ENCODE measurements around the gene MED13L. TPM values are rescaled to one million over a fixed set of nuclear protein-coding genes. Genes with fewer than 3 reads are reported as not detected.
A peak's percentile ranks its signal among the peaks of the same experiment; 100 is the strongest.

MED13L gene
- total and polyA plus RNA-seq, 8 donors = 92.4 to 123 (median 97.0) TPM

GRCh38 chr12:116216022-116216756 is 61.3 kb downstream of the MED13L start:
- no peak for TF ChIP-seq CTCF (IDR thresholded peaks at IDR 0.05)
- no peak overlapping the region for H3K4me3 ChIP-seq
- H3K36me3 ChIP-seq = no peaks in the 10 kb centered on the region
- no peaks in the 10 kb centered on the region for H3K27me3 ChIP-seq
- DNase-seq (no peak), ATAC-seq (no peak)
- H3K9me3 ChIP-seq = no peaks in the 10 kb centered on the region
- H3K4me1 ChIP-seq = peaks cover 20 to 37% of the 10 kb centered on the region in 2 donors
- intact Hi-C loops (cut with DNase I) = no loop called here
- H3K27ac ChIP-seq = no peak overlapping the region

GRCh38 chr12:116215023-116215422 is 62.5 kb downstream of the MED13L start:
- TF ChIP-seq CTCF (IDR thresholded peaks at IDR 0.05) = no peak
- H3K36me3 ChIP-seq = no peaks in the 10 kb centered on the region
- H3K9me3 ChIP-seq = no peaks in the 10 kb centered on the region
- intact Hi-C loops (cut with DNase I) = no loop called here
- no peak overlapping the region for H3K4me3 ChIP-seq
- no peak for DNase-seq
- ATAC-seq = no peak
- peaks cover 20 to 37% of the 10 kb centered on the region in 2 donors for H3K4me1 ChIP-seq
- H3K27me3 ChIP-seq = no peaks in the 10 kb centered on the region
- H3K27ac ChIP-seq = no peak overlapping the region

- peak; percentile 63 for ATAC-seq
- no peak for TF ChIP-seq CTCF (IDR thresholded peaks at IDR 0.05)
- H3K27me3 ChIP-seq = no peaks in the 10 kb centered on the region
- DNase-seq = no peak
- intact Hi-C loops (cut with DNase I) = no loop called here
- no peak overlapping the region for H3K4me3 ChIP-seq
- peaks cover 20 to 37% of the 10 kb centered on the region in 2 donors for H3K4me1 ChIP-seq
- H3K36me3 ChIP-seq = no peaks in the 10 kb centered on the region
- no peak overlapping the region for H3K27ac ChIP-seq
- H3K9me3 ChIP-seq = no peaks in the 10 kb centered on the region
These were observed 63.5 kb downstream of the MED13L start for GRCh38 chr12:116213885-116214527.

- no peak overlapping the region for H3K4me3 ChIP-seq
- no peak for DNase-seq
- TF ChIP-seq CTCF (IDR thresholded peaks at IDR 0.05) = no peak
- no peaks in the 10 kb centered on the region for H3K27me3 ChIP-seq
- no peaks in the 10 kb centered on the region for H3K36me3 ChIP-seq
- no peaks in the 10 kb centered on the region for H3K9me3 ChIP-seq
- no peak for ATAC-seq
- peaks cover 14 to 28% of the 10 kb centered on the region in 2 donors for H3K4me1 ChIP-seq
- no peak overlapping the region for H3K27ac ChIP-seq
- intact Hi-C loops (cut with DNase I) = no loop called here
These were observed 64.5 kb downstream of the MED13L start for GRCh38 chr12:116213014-116213413.

- Histone ChIP-seq H3K36me3 (no peaks in the 10 kb centered on the region), H3K27ac (no peak overlapping the region), H3K4me1 (peaks cover 10 to 24% of the 10 kb centered on the region in 2 donors), H3K9me3 (no peaks in the 10 kb centered on the region), H3K27me3 (no peaks in the 10 kb centered on the region), H3K4me3 (no peak overlapping the region)
- ATAC-seq (no peak), DNase-seq (no peak)
- intact Hi-C loops (cut with DNase I) = no loop called here
- TF ChIP-seq CTCF (IDR thresholded peaks at IDR 0.05) = no peak
These were observed 66.7 kb downstream of the MED13L start for GRCh38 chr12:116210762-116211161.

Data from left lung (tissue), 10 donors.